Measurements from ENCODE around the gene PIK3R1. TPM values are rescaled to one million over a fixed set of nuclear protein-coding genes. Genes with fewer than 3 reads are reported as not detected.

The PIK3R1 gene
- total RNA-seq, 1 donor, result 26.8 TPM

DNA sequence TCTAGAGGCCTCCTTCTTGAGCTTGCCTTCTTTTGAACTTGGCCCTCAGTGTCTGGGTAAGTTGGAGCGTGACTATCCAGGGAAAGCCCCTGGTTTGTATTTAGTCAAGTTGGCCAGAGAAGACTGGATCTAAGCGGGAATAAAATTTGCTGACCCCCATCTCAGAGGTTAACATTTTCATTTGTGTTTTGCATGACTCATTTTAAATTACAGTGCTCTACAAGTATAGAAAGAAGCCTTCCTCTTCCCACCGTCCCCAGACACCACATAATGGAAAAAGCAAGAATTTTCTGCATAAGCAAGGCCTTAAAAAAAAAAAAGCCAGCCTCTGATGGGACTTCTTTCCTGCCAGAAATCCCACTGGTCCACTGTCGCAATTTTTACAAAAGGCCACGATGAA lies 27.2 kb downstream of the PIK3R1 start:
- TF ChIP-seq, protein P1, sequence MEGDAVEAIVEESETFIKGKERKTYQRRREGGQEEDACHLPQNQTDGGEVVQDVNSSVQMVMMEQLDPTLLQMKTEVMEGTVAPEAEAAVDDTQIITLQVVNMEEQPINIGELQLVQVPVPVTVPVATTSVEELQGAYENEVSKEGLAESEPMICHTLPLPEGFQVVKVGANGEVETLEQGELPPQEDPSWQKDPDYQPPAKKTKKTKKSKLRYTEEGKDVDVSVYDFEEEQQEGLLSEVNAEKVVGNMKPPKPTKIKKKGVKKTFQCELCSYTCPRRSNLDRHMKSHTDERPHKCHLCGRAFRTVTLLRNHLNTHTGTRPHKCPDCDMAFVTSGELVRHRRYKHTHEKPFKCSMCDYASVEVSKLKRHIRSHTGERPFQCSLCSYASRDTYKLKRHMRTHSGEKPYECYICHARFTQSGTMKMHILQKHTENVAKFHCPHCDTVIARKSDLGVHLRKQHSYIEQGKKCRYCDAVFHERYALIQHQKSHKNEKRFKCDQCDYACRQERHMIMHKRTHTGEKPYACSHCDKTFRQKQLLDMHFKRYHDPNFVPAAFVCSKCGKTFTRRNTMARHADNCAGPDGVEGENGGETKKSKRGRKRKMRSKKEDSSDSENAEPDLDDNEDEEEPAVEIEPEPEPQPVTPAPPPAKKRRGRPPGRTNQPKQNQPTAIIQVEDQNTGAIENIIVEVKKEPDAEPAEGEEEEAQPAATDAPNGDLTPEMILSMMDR (IDR thresholded peaks at IDR 0.05; ENCODE audit: extremely low read depth, low read depth, low read length), result no peak
- DNase-seq (ENCODE audit: insufficient read length, low spot score, missing footprints), result peak; percentile 83
- Histone ChIP-seq H3K36me3 (ENCODE audit: insufficient read depth, low read length) (no peaks in the 10 kb centered on the region), H3K27ac (ENCODE audit: low read depth, low read length) (peak overlapping the region; percentile 77), H3K79me2 (ENCODE audit: insufficient read depth, low read length) (peaks cover 47% of the 10 kb centered on the region), H3K4me3 (ENCODE audit: insufficient read depth, low read length) (no peak overlapping the region), H3K27me3 (ENCODE audit: insufficient read depth, low read length) (no peaks in the 10 kb centered on the region), H3K9me3 (ENCODE audit: low read depth, low read length) (no peaks in the 10 kb centered on the region), H3K4me2 (ENCODE audit: insufficient read depth, low read length) (peak overlapping the region; percentile 29), H2AFZ (ENCODE audit: low read length) (no peak overlapping the region), H3K4me1 (ENCODE audit: insufficient read depth, low read length) (peaks cover 42% of the 10 kb centered on the region), H4K20me1 (ENCODE audit: insufficient read depth, low read length) (no peaks in the 10 kb centered on the region)

DNA sequence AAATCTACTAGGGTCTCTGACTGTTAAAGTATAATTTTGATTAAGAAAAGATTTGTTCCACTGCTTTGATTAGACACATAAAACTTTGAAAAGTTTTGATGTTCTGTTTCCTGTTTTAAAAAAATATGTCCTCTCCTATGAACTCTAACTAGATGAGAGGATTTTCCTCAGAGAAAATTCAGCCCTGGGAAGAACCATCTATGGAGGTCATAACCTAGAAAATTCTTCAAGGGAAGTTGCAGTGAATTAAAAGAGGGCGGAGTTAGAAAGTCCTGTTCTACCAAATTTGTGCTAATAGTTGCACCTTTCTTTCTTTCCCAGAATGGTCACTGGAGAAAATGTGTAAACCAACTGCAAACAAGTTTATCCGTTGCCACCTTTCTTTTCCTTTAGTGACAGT lies 27.7 kb downstream of the PIK3R1 start:
- Histone ChIP-seq H4K20me1 (ENCODE audit: insufficient read depth, low read length) (no peaks in the 10 kb centered on the region), H3K79me2 (ENCODE audit: insufficient read depth, low read length) (peaks cover 46% of the 10 kb centered on the region), H3K9me3 (ENCODE audit: low read depth, low read length) (no peaks in the 10 kb centered on the region), H3K4me2 (ENCODE audit: insufficient read depth, low read length) (no peak overlapping the region), H3K4me1 (ENCODE audit: insufficient read depth, low read length) (peaks cover 42% of the 10 kb centered on the region), H3K27me3 (ENCODE audit: insufficient read depth, low read length) (no peaks in the 10 kb centered on the region), H3K4me3 (ENCODE audit: insufficient read depth, low read length) (no peak overlapping the region), H3K27ac (ENCODE audit: low read depth, low read length) (peak overlapping the region; percentile 77), H3K36me3 (ENCODE audit: insufficient read depth, low read length) (no peaks in the 10 kb centered on the region), H2AFZ (ENCODE audit: low read length) (no peak overlapping the region)
- TF ChIP-seq, protein P1 (IDR thresholded peaks at IDR 0.05; ENCODE audit: extremely low read depth, low read depth, low read length), result no peak
- no peak for DNase-seq (ENCODE audit: insufficient read length, low spot score, missing footprints)

DNA sequence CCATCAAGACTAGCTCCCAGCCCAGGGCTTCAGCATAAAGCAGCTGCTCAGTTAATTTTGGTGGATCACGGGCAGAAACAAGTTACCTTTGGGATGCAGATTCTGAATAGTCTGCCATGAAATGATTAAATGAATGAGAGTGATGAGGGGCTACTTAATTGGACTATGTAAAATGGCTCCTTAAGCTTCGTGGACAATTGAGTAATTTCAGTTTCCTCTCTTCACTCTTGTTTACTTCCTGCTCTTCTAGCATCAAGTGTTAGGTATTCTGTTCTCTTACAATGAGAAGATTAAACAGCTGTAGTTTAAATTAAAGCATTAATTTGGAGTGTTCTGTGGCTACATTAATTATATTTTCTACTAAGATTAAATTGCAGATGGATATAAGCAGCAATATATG lies 28.1 kb downstream of the PIK3R1 start:
- H3K79me2 ChIP-seq (ENCODE audit: insufficient read depth, low read length), result peaks cover 49% of the 10 kb centered on the region
- TF ChIP-seq, protein P1 (IDR thresholded peaks at IDR 0.05; ENCODE audit: extremely low read depth, low read depth, low read length), result no peak

DNA sequence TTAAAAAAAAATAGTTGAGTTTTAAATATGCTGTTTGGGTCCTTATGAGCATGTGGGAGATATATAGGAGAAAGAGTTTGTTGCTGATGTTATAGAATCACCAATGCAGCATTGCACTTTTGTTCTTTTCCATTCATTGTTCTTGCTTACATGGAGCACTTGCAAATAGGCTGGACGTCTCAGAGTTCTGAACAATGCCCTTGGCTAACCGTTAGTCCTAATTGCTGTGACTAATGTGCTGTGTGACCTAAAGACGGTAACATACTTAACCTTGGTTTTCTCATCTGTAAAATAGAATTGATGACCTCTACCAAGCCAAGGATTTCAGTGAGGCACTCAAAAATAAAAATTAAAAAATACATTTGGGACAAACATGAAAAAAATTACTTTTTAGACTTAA lies 29.8 kb downstream of the PIK3R1 start:
- Histone ChIP-seq H3K4me1 (ENCODE audit: insufficient read depth, low read length) (peaks cover 30% of the 10 kb centered on the region), H3K27me3 (ENCODE audit: insufficient read depth, low read length) (no peaks in the 10 kb centered on the region), H3K27ac (ENCODE audit: low read depth, low read length) (no peak overlapping the region), H2AFZ (ENCODE audit: low read length) (no peak overlapping the region), H3K4me2 (ENCODE audit: insufficient read depth, low read length) (peak overlapping the region; percentile 29), H3K36me3 (ENCODE audit: insufficient read depth, low read length) (no peaks in the 10 kb centered on the region), H3K9me3 (ENCODE audit: low read depth, low read length) (no peaks in the 10 kb centered on the region), H4K20me1 (ENCODE audit: insufficient read depth, low read length) (no peaks in the 10 kb centered on the region), H3K79me2 (ENCODE audit: insufficient read depth, low read length) (peaks cover 54% of the 10 kb centered on the region), H3K4me3 (ENCODE audit: insufficient read depth, low read length) (no peak overlapping the region)
- DNase-seq (ENCODE audit: insufficient read length, low spot score, missing footprints), result peak; percentile 29
- TF ChIP-seq, protein P1 (IDR thresholded peaks at IDR 0.05; ENCODE audit: extremely low read depth, low read depth, low read length), result no peak

More for the DNA sequence above, 28.1 kb downstream of the PIK3R1 start:
- no peaks in the 10 kb centered on the region for H3K36me3 ChIP-seq (ENCODE audit: insufficient read depth, low read length)
- H3K4me2 ChIP-seq (ENCODE audit: insufficient read depth, low read length), result no peak overlapping the region
- no peak for DNase-seq (ENCODE audit: insufficient read length, low spot score, missing footprints)
- H2AFZ ChIP-seq (ENCODE audit: low read length), result no peak overlapping the region
- H3K27me3 ChIP-seq (ENCODE audit: insufficient read depth, low read length), result no peaks in the 10 kb centered on the region
- H4K20me1 ChIP-seq (ENCODE audit: insufficient read depth, low read length), result no peaks in the 10 kb centered on the region
- peaks cover 42% of the 10 kb centered on the region for H3K4me1 ChIP-seq (ENCODE audit: insufficient read depth, low read length)
- H3K9me3 ChIP-seq (ENCODE audit: low read depth, low read length), result no peaks in the 10 kb centered on the region
- H3K4me3 ChIP-seq (ENCODE audit: insufficient read depth, low read length), result no peak overlapping the region
- peak overlapping the region; percentile 77 for H3K27ac ChIP-seq (ENCODE audit: low read depth, low read length)
